Thyroid gland (tissue), 4 donors: Measurements from ENCODE around the gene KIRREL3. TPM values are rescaled to one million over a fixed set of nuclear protein-coding genes. Genes with fewer than 3 reads are reported as not detected.
A peak's percentile ranks its signal among the peaks of the same experiment; 100 is the strongest.

ENCODE experiments used
- DNase-seq, 2 donors: peaks; one replicate each; pipeline ENCODE4 v3.0.0-alpha.2; 2019
- H3K27ac ChIP-seq, 3 donors: fragments of 200-600 bp; sonication (generic); 1 replicate in 2 of 3; 2 replicates in 1 of 3; pipeline ENCODE4 v1.5.1; 2016 to 2019; ENCODE audit warnings: mild to moderate bottlenecking in 1 of 3, moderate library complexity in 1 of 3
- H3K27me3 ChIP-seq: fragments of 200-600 bp; sonication (generic); one replicate; pipeline ENCODE4 v1.5.1; 2019
- H3K36me3 ChIP-seq, 2 donors: fragments of 200-600 bp; sonication (generic); one replicate each; pipeline ENCODE4 v1.5.1; 2016 to 2019
- H3K4me1 ChIP-seq, 2 donors: fragments of 200-600 bp; sonication (generic); one replicate each; pipeline ENCODE4 v1.5.1; 2017 to 2019
- H3K4me3 ChIP-seq, 3 donors: fragments of 200-600 bp; sonication (generic); replicated peaks in 1 of 3; 1 replicate in 2 of 3; 2 replicates in 1 of 3; pipeline ENCODE4 v1.5.1; 2016; ENCODE audit warnings: mild to moderate bottlenecking in 1 of 3
- H3K9me3 ChIP-seq: fragments of 200-600 bp; sonication (generic); one replicate; pipeline ENCODE4 v1.5.1; 2017
- CTCF ChIP-seq, 6 experiments: fragments of 200-600 bp in 3 of 6; fragments of 450-650 bp in 3 of 6; sonication (generic) in 3 of 6; IDR thresholded peaks; one replicate each; pipeline ENCODE4 v1.5.1; 2016 to 2019; ENCODE audit warnings: antibody characterized with exemption in 6 of 6, mild to moderate bottlenecking in 2 of 6, inconsistent platforms in 1 of 6, moderate library complexity in 1 of 6
- POLR2A ChIP-seq, 2 donors: fragments of 450-650 bp; IDR thresholded peaks; one replicate each; pipeline ENCODE4 v1.6.1; 2017; ENCODE audit warnings: antibody characterized with exemption in 2 of 2, mild to moderate bottlenecking in 2 of 2, moderate library complexity in 1 of 2
- WGBS, 2 donors: methylation state at CpG; one replicate each; pipeline ENCODE4 v1.1.5; 2017; 5-methylcytosine and 5-hydroxymethylcytosine counted together
- intact Hi-C: fragments of 100-400 bp; cut with DNase I; formaldehyde crosslinking; loops from one replicate; pipeline ENCODE4 v1.15.1; 2023
- total RNA-seq, 4 donors: library from RNA; depleted of rRNA; stranded (reverse); fragments of >200 nt; gene quantifications; one replicate each; pipeline ENCODE4 v1.2.3, GENCODE V29; 2016

KIRREL3 gene
- total RNA-seq, 4 donors from 2014 or later = 0.78 TPM; not detected in 3

- Histone ChIP-seq H3K4me1 (peaks cover 8 to 19% of the 10 kb centered on the region in 2 donors), H3K4me3 (no peak overlapping the region), H3K27ac (peak overlapping the region in 2 of 3 donors; percentile 14 to 27), H3K36me3 (no peaks in the 10 kb centered on the region), H3K9me3 (no peaks in the 10 kb centered on the region), H3K27me3 (no peaks in the 10 kb centered on the region)
- DNase-seq = no peak
- WGBS, 2 donors = 68 to 80% methylated on average over 11 of the region's 11 CpGs
- intact Hi-C loops = no loop called here
- no peak for TF ChIP-seq POLR2A (IDR thresholded peaks at IDR 0.05)
- no peak for TF ChIP-seq CTCF (IDR thresholded peaks at IDR 0.05)
Measured at GRCh38 chr11:126419801-126420697, 580.5 kb downstream of the KIRREL3 start.

- no peak for DNase-seq
- H3K9me3 ChIP-seq = no peaks in the 10 kb centered on the region
- H3K27ac ChIP-seq = no peak overlapping the region
- H3K36me3 ChIP-seq = no peaks in the 10 kb centered on the region
- no peaks in the 10 kb centered on the region for H3K27me3 ChIP-seq
- intact Hi-C loops = no loop called here
- WGBS, 2 donors = 0 to 37% methylated on average over 1 of the region's 1 CpG
- TF ChIP-seq POLR2A (IDR thresholded peaks at IDR 0.05) = no peak
- no peak for TF ChIP-seq CTCF (IDR thresholded peaks at IDR 0.05)
- peaks cover 17 to 31% of the 10 kb centered on the region in 2 donors for H3K4me1 ChIP-seq
- H3K4me3 ChIP-seq = no peak overlapping the region
Measured at GRCh38 chr11:126418887-126419286, 581.7 kb downstream of the KIRREL3 start.

- H3K27me3 ChIP-seq = no peaks in the 10 kb centered on the region
- intact Hi-C loops = no loop called here
- H3K27ac ChIP-seq = peak overlapping the region; percentile 46 to 70 (median 54)
- no peak for TF ChIP-seq CTCF (IDR thresholded peaks at IDR 0.05)
- no peak for TF ChIP-seq POLR2A (IDR thresholded peaks at IDR 0.05)
- H3K4me3 ChIP-seq = peak overlapping the region in 1 of 3 donors; percentile 35
- WGBS, 2 donors = 68 to 71% methylated on average over 12 of the region's 12 CpGs
- peaks cover 17 to 36% of the 10 kb centered on the region in 2 donors for H3K4me1 ChIP-seq
- H3K36me3 ChIP-seq = no peaks in the 10 kb centered on the region
- H3K9me3 ChIP-seq = no peaks in the 10 kb centered on the region
- no peak for DNase-seq
Measured at GRCh38 chr11:126417091-126417862, 583.3 kb downstream of the KIRREL3 start.

- H3K4me1 ChIP-seq = peaks cover 17 to 36% of the 10 kb centered on the region in 2 donors
Measured at GRCh38 chr11:126416542-126417090, 584.0 kb downstream of the KIRREL3 start.

More at GRCh38 chr11:126416542-126417090, 584.0 kb downstream of the KIRREL3 start:
- peak; percentile 85 to 87 for DNase-seq
- intact Hi-C loops = no loop called here
- peak overlapping the region in 1 of 3 donors; percentile 35 for H3K4me3 ChIP-seq
- H3K27me3 ChIP-seq = no peaks in the 10 kb centered on the region
- TF ChIP-seq POLR2A (IDR thresholded peaks at IDR 0.05) (peak in 1 of 2 donors; percentile 51), CTCF (IDR thresholded peaks at IDR 0.05) (no peak)
- peak overlapping the region; percentile 54 to 70 (median 61) for H3K27ac ChIP-seq
- H3K36me3 ChIP-seq = no peaks in the 10 kb centered on the region
- H3K9me3 ChIP-seq = no peaks in the 10 kb centered on the region
- WGBS, 2 donors = 13 to 57% methylated on average over 2 to 10 of the region's 52 CpGs
